22Rv1 (cell line): ENCODE measurements around the gene ULK4.

Source experiments
- ZFX ChIP-seq: fragments of 450-650 bp; IDR thresholded peaks from 2 replicates; pipeline ENCODE4 v1.6.1; 2017; ENCODE audit warnings: antibody characterized with exemption, borderline replicate concordance
- TF ChIP-seq, protein P1 (sequence below): fragments of 450-650 bp; IDR thresholded peaks from 2 replicates; pipeline ENCODE4 v1.5.1; 2017; ENCODE audit warnings: mild to moderate bottlenecking

DNA sequence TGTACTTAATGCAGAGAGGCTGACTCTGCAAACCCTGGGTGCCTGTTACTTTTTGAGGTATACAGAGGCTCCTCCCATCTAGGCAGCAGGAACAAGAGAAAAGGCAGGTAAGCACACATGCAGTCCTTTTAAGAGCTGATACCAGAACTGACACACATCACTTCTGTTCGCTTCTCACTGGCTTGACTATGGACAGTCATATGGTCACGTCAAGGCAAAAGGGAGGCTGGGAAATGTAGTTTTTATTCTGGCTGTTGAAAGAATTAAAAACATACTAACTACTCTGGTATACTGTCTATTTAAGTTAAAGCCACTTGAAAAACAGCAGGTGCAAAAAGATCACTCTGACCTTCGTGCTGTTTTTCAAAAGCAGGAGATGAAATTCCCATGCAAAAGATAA is 544.3 kb downstream of the ULK4 start:
- TF ChIP-seq, protein P1, sequence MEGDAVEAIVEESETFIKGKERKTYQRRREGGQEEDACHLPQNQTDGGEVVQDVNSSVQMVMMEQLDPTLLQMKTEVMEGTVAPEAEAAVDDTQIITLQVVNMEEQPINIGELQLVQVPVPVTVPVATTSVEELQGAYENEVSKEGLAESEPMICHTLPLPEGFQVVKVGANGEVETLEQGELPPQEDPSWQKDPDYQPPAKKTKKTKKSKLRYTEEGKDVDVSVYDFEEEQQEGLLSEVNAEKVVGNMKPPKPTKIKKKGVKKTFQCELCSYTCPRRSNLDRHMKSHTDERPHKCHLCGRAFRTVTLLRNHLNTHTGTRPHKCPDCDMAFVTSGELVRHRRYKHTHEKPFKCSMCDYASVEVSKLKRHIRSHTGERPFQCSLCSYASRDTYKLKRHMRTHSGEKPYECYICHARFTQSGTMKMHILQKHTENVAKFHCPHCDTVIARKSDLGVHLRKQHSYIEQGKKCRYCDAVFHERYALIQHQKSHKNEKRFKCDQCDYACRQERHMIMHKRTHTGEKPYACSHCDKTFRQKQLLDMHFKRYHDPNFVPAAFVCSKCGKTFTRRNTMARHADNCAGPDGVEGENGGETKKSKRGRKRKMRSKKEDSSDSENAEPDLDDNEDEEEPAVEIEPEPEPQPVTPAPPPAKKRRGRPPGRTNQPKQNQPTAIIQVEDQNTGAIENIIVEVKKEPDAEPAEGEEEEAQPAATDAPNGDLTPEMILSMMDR: no peak
- no peak for TF ChIP-seq ZFX
